ENCODE data around the gene EPHB2. TPM values are rescaled to one million over a fixed set of nuclear protein-coding genes. Genes with fewer than 3 reads are reported as not detected.
"Not testable (repeated sequence)": the region's sequence is repeated elsewhere in the genome, so short reads cannot be mapped to it uniquely, and the experiment has no call there.

EPHB2 gene
- total RNA-seq = under 1 TPM in 1 of 2 donors, not detected in 1; 0.04 TPM

DNA sequence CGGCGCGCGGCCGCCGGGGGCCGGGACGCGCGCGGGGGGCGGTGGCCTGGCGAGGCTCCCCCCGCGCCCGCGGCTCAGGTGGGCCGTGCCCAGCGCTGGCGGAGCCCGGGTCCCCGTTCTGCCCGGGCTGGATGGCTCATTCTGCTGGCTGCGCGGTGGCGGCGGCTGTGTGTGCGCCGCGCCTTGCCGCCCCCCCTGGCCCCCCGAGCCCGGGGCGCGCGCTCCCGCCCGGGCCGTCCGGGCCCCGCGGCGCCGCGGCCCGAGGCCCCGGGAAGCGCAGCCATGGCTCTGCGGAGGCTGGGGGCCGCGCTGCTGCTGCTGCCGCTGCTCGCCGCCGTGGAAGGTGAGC is at the start of gene EPHB2:
Gene EPHB2, plus strand, starts transcription at position 139 of the 349 bp plus-strand sequence. Its CDS starts 144 bp downstream, at position 283.
- Mint-ChIP-seq H3K36me3 (ENCODE audit: low read depth) (no peaks in the 10 kb centered on the region), H3K27ac (no peak within 1 kb of the TSS), H3K9me3 (no peaks in the 10 kb centered on the region), H3K4me1 (peaks cover 6% of the 10 kb centered on the region), H3K4me3 (peak within 1 kb of the TSS; percentile 67), H3K27me3 (peaks cover 52% of the 10 kb centered on the region)
- ATAC-seq (replicated peaks) = no peak

DNA sequence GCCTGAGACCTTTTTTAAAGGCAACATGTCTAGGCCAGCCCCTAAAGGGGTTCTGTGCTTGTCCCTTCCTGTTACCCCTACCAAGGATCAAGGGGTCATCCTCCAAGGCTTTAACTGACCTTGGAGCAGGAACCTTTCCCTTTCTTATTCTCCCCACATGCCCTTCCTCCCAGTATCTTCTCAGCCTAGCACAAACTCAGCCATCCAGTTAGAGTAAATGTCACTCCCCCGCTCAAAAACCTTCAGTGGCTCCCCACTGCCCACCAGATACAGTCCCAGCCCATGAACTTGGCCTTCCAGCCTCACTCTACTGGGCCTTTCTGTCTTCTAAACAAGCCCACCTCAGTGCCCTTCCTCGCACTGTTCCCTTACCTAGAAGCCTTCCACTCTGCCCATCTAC is 48.8 kb upstream of the EPHB2 start:
- no peak for ATAC-seq (replicated peaks)
- Mint-ChIP-seq H3K27me3 (peaks cover 32% of the 10 kb centered on the region), H3K9me3 (no peaks in the 10 kb centered on the region), H3K4me1 (no peaks in the 10 kb centered on the region), H3K27ac (no peak overlapping the region), H3K36me3 (ENCODE audit: low read depth) (no peaks in the 10 kb centered on the region), H3K4me3 (no peak overlapping the region)

- no peaks in the 10 kb centered on the region for H3K4me1 Mint-ChIP-seq
- ATAC-seq (replicated peaks) = no peak
- no peak overlapping the region for H3K27ac Mint-ChIP-seq
- no peaks in the 10 kb centered on the region for H3K36me3 Mint-ChIP-seq (ENCODE audit: low read depth)
- no peak overlapping the region for H3K4me3 Mint-ChIP-seq
- peaks cover 30% of the 10 kb centered on the region for H3K27me3 Mint-ChIP-seq
- no peaks in the 10 kb centered on the region for H3K9me3 Mint-ChIP-seq
Observed at GRCh38 chr1:22662318-22662717, 48.3 kb upstream of the EPHB2 start.

DNA sequence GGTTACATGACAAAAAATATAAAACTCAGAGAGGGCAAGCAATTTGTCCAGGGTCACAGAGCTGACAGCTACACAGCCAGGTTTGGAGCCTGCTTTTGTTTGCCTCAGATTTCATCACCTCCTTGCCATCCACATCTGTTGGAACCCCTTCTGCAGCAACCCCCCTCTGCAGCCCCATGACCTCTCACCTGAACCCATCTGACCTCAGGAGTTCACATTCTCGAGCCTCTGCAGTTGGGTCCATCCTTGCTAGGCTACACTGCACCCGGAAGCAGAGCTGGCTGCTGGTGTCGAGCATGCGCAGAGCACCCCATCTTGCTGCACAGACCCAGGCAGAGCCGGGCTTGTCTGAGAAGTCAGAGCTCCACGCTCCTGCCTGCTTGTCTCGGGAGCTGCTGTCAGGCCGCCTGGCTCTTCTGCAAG is 47.6 kb upstream of the EPHB2 start:
- Mint-ChIP-seq H3K4me3 (no peak overlapping the region), H3K27ac (no peak overlapping the region), H3K4me1 (no peaks in the 10 kb centered on the region), H3K36me3 (ENCODE audit: low read depth) (no peaks in the 10 kb centered on the region), H3K27me3 (peaks cover 32% of the 10 kb centered on the region), H3K9me3 (no peaks in the 10 kb centered on the region)
- ATAC-seq (replicated peaks) = no peak

- Mint-ChIP-seq H3K4me1 (no peaks in the 10 kb centered on the region), H3K4me3 (no peak overlapping the region), H3K9me3 (no peaks in the 10 kb centered on the region), H3K27me3 (peaks cover 36% of the 10 kb centered on the region), H3K27ac (no peak overlapping the region), H3K36me3 (ENCODE audit: low read depth) (no peaks in the 10 kb centered on the region)
- ATAC-seq (replicated peaks) = no peak
Observed at GRCh38 chr1:22665752-22666151, 44.9 kb upstream of the EPHB2 start.

- Mint-ChIP-seq H3K4me1 (no peaks in the 10 kb centered on the region), H3K36me3 (ENCODE audit: low read depth) (no peaks in the 10 kb centered on the region), H3K9me3 (no peaks in the 10 kb centered on the region), H3K27me3 (peaks cover 36% of the 10 kb centered on the region), H3K27ac (no peak overlapping the region), H3K4me3 (no peak overlapping the region)
- no peak for ATAC-seq (replicated peaks)
Observed at GRCh38 chr1:22666412-22666811, 44.2 kb upstream of the EPHB2 start.

DNA sequence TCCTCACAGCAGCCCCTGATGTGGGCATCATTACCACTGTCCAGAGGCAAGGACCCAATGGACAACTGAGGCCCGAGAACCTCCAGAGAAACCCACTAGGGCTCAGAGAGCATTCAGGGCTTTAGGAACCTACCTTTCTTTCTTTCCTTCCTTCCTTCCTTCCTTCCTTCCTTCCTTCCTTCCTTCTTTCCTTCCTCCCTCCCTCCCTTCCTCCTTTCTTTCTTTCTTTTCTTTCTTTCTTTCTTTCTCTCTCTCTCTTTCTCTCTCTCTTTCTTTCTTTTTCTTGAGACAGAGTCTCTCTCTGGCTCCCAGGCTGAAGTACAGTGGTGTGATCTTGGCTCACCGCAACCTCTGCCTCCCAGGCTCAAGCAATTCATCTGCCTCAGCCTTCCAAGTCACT is 41.8 kb upstream of the EPHB2 start:
- not testable (repeated sequence) for H3K4me3 Mint-ChIP-seq; ATAC-seq (replicated peaks); H3K4me1 Mint-ChIP-seq; H3K27ac Mint-ChIP-seq; H3K9me3 Mint-ChIP-seq; H3K36me3 Mint-ChIP-seq (ENCODE audit: low read depth)
- H3K27me3 Mint-ChIP-seq = peaks cover 41% of the 10 kb centered on the region

GRCh38 chr1:22670352-22670975 is 40.2 kb upstream of the EPHB2 start:
- H3K9me3 Mint-ChIP-seq = no peaks in the 10 kb centered on the region
- ATAC-seq (replicated peaks) = no peak
- peaks cover 48% of the 10 kb centered on the region for H3K27me3 Mint-ChIP-seq
- H3K27ac Mint-ChIP-seq = no peak overlapping the region
- H3K4me3 Mint-ChIP-seq = no peak overlapping the region
- no peaks in the 10 kb centered on the region for H3K36me3 Mint-ChIP-seq (ENCODE audit: low read depth)
- H3K4me1 Mint-ChIP-seq = no peaks in the 10 kb centered on the region

GRCh38 chr1:22671999-22672398 is 38.6 kb upstream of the EPHB2 start:
- ATAC-seq (replicated peaks) = no peak
- Mint-ChIP-seq H3K4me1 (no peaks in the 10 kb centered on the region), H3K36me3 (ENCODE audit: low read depth) (no peaks in the 10 kb centered on the region), H3K4me3 (no peak overlapping the region), H3K27ac (no peak overlapping the region), H3K27me3 (peaks cover 50% of the 10 kb centered on the region), H3K9me3 (no peaks in the 10 kb centered on the region)

- peaks cover 41% of the 10 kb centered on the region for H3K27me3 Mint-ChIP-seq
- H3K36me3 Mint-ChIP-seq (ENCODE audit: low read depth) = no peaks in the 10 kb centered on the region
- no peaks in the 10 kb centered on the region for H3K9me3 Mint-ChIP-seq
- ATAC-seq (replicated peaks) = peak; percentile 97
- no peak overlapping the region for H3K27ac Mint-ChIP-seq
- H3K4me1 Mint-ChIP-seq = no peaks in the 10 kb centered on the region
- no peak overlapping the region for H3K4me3 Mint-ChIP-seq
Observed at GRCh38 chr1:22673486-22674409, 36.9 kb upstream of the EPHB2 start.

GRCh38 chr1:22674410-22674749 is 36.3 kb upstream of the EPHB2 start:
- H3K4me1 Mint-ChIP-seq = no peaks in the 10 kb centered on the region
- ATAC-seq (replicated peaks) = peak; percentile 18
- no peaks in the 10 kb centered on the region for H3K9me3 Mint-ChIP-seq
- H3K36me3 Mint-ChIP-seq (ENCODE audit: low read depth) = no peaks in the 10 kb centered on the region
- H3K27ac Mint-ChIP-seq = no peak overlapping the region
- peaks cover 36% of the 10 kb centered on the region for H3K27me3 Mint-ChIP-seq
- H3K4me3 Mint-ChIP-seq = no peak overlapping the region

DNA sequence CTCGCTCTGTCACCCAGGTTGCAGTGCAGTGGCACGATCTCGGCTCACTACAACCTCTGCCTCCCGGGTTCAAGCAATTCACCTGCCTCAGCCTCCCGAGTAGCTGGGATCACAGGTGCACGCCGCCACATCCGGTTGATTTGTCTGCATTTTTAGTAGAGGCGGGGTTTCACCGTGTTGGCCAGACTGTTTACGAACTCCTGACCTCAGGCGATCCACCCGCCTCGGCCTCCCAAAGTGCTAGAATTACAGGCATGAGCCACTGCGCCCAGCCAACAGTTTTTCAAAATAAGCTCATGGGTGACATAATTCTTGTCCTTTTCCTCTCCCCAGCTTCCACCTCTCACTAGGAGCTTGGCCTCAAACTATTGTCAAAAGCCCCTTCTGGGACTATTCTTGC is 34.5 kb upstream of the EPHB2 start:
- not testable (repeated sequence) for H3K36me3 Mint-ChIP-seq (ENCODE audit: low read depth); H3K4me3 Mint-ChIP-seq; ATAC-seq (replicated peaks); H3K9me3 Mint-ChIP-seq; H3K4me1 Mint-ChIP-seq; H3K27ac Mint-ChIP-seq
- peaks cover 27% of the 10 kb centered on the region for H3K27me3 Mint-ChIP-seq

GRCh38 chr1:22676916-22677583 is 33.6 kb upstream of the EPHB2 start:
- no peaks in the 10 kb centered on the region for H3K4me1 Mint-ChIP-seq
- H3K27me3 Mint-ChIP-seq = peaks cover 21% of the 10 kb centered on the region
- ATAC-seq (replicated peaks) = no peak
- H3K9me3 Mint-ChIP-seq = no peaks in the 10 kb centered on the region
- no peaks in the 10 kb centered on the region for H3K36me3 Mint-ChIP-seq (ENCODE audit: low read depth)
- no peak overlapping the region for H3K27ac Mint-ChIP-seq
- H3K4me3 Mint-ChIP-seq = no peak overlapping the region

- H3K9me3 Mint-ChIP-seq = no peaks in the 10 kb centered on the region
- no peak overlapping the region for H3K4me3 Mint-ChIP-seq
- no peak overlapping the region for H3K27ac Mint-ChIP-seq
- H3K27me3 Mint-ChIP-seq = peaks cover 11% of the 10 kb centered on the region
- H3K4me1 Mint-ChIP-seq = no peaks in the 10 kb centered on the region
- no peaks in the 10 kb centered on the region for H3K36me3 Mint-ChIP-seq (ENCODE audit: low read depth)
- ATAC-seq (replicated peaks) = no peak
Observed at GRCh38 chr1:22677931-22678896, 32.4 kb upstream of the EPHB2 start.

Data from activated T-helper 17 cell treated with anti-CD3 and anti-CD28 coated beads, Interleukin-2, amount 50 U/mL, for 72 hours (primary cell).